Caco-2 (cell line): ENCODE measurements around the gene NONO. TPM values are rescaled to one million over a fixed set of nuclear protein-coding genes. Genes with fewer than 3 reads are reported as not detected.
"Not testable (repeated sequence)": the region's sequence is repeated elsewhere in the genome, so short reads cannot be mapped to it uniquely, and the experiment has no call there.

ENCODE experiments used
- BruUV-seq: library from RNA; stranded (reverse); fragments of 400-500 nt; replicated peaks from 2 replicates; lab custom pipeline; 2021; lab: Mats Ljungman, UMichigan
- CTCF ChIA-PET: fragments of 300-600 bp; sonication (Branson Sonifier 250); formaldehyde crosslinking; loops from one replicate; lab custom pipeline; 2022; ENCODE audit warnings: antibody characterized with exemption; lab: Charles Lee
- POLR2A ChIA-PET: fragments of 300-600 bp; sonication (Branson Sonifier 250); formaldehyde crosslinking; loops from one replicate; lab custom pipeline; 2022; ENCODE audit warnings: antibody characterized with exemption; lab: Charles Lee
- DNase-seq, 2 experiments: peaks; one replicate each; pipeline versions ENCODE4 v3.0.0 to v3.0.0-alpha.2; 2020 to 2022
- H3K27me3 ChIP-seq: replicated peaks from 2 replicates; pipeline ENCODE4 v1.6.0; 2011; ENCODE audit warnings: low read length; ENCODE audit not compliant: control insufficient read depth, insufficient read depth
- H3K36me3 ChIP-seq: 2 replicates; pipeline ENCODE4 v1.5.1; 2011; ENCODE audit warnings: low read length; ENCODE audit not compliant: control insufficient read depth, insufficient read depth
- H3K4me1 ChIP-seq: fragments of 250-450 bp; sonication (Bioruptor Pico); 2 replicates; pipeline ENCODE4 v1.5.1; 2020; ENCODE audit warnings: mild to moderate bottlenecking
- H3K4me3 ChIP-seq: 2 replicates; pipeline ENCODE4 v1.5.1; 2011; ENCODE audit warnings: low read depth, mild to moderate bottlenecking, control low read depth, low read length
- H3K9me3 ChIP-seq: fragments of 250-450 bp; sonication (Bioruptor Pico); 2 replicates; pipeline ENCODE4 v1.5.1; 2020; ENCODE audit warnings: mild to moderate bottlenecking, moderate library complexity
- H3K27ac Mint-ChIP-seq: one replicate; pipeline ENCODE4 v1.8.0; 2022; ENCODE audit warnings: mixed read lengths; ENCODE audit not compliant: unreplicated experiment
- H3K27me3 Mint-ChIP-seq: one replicate; pipeline ENCODE4 v1.8.0; 2022; ENCODE audit warnings: mixed read lengths; ENCODE audit not compliant: insufficient read depth, unreplicated experiment
- H3K36me3 Mint-ChIP-seq: one replicate; pipeline ENCODE4 v1.8.0; 2022; ENCODE audit warnings: mild to moderate bottlenecking, mixed read lengths; ENCODE audit not compliant: insufficient read depth, unreplicated experiment
- H3K4me1 Mint-ChIP-seq: one replicate; pipeline ENCODE4 v1.8.0; 2022; ENCODE audit warnings: low read depth, mixed read lengths; ENCODE audit not compliant: unreplicated experiment
- H3K4me3 Mint-ChIP-seq: one replicate; pipeline ENCODE4 v1.8.0; 2022; ENCODE audit warnings: mild to moderate bottlenecking, moderate library complexity, mixed read lengths; ENCODE audit not compliant: unreplicated experiment
- H3K9me3 Mint-ChIP-seq: one replicate; pipeline ENCODE4 v1.8.0; 2022; ENCODE audit warnings: mixed read lengths; ENCODE audit not compliant: unreplicated experiment
- intact Hi-C: fragments of 100-400 bp; cut with micrococcal nuclease; formaldehyde crosslinking; loops from one replicate; pipeline ENCODE4 v1.10.0; 2022; ENCODE audit not compliant: unreplicated experiment
- total RNA-seq: library from RNA; stranded (reverse); gene quantifications from 2 replicates; pipeline ENCODE4 v1.2.3, GENCODE V29; 2022
- TF ChIP-seq, protein P1 (sequence below), 2 experiments: fragments of 200-600 bp in 1 of 2; IDR thresholded peaks; 1 replicate in 1 of 2; 2 replicates in 1 of 2; pipeline versions ENCODE4 v1.5.1 to v1.8.0; 2011 to 2022; ENCODE audit warnings: antibody characterized with exemption in 1 of 2, control low read depth in 1 of 2, inconsistent platforms in 1 of 2, low read depth in 1 of 2, low read length in 1 of 2, mild to moderate bottlenecking in 1 of 2, moderate library complexity in 1 of 2; ENCODE audit not compliant: insufficient read depth in 1 of 2, severe bottlenecking in 1 of 2, unreplicated experiment in 1 of 2

Gene NONO
- total RNA-seq, 1 experiment from 2014 or later: 477 TPM

DNA sequence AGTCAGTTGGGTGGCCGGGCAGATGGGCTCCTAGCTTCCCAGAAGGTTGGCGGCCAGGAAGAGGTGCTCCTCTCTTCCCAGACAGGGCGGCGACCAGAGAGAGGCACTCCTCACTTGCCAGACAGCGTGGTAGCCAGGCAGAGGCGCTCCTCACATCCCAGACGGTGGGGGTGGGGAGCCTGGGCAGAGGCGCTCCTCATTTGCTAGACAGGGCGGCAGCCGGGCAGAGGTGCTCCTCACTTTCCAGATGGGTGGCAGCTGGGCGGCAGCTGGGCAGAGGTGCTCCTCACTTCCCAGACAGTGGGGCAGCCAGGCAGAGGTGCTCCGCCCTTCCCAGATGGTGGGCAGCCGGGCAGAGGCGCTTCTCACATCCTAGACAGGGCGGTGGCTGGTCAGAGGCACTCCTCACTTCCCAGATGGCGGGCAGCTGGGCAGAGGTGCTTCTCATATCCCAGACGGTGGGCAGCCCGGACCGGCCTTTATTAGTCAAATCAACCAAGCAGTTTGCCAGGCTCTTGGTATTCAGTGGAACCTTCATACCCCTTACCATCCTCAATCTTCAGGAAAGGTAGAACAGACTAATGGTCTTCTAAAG is 13.5 kb upstream of the NONO start:
- DNase-seq: no peak
- peaks cover 5% of the 10 kb centered on the region for H3K36me3 Mint-ChIP-seq
- H3K4me1 Mint-ChIP-seq: no peaks in the 10 kb centered on the region
- ChIA-PET POLR2A (no interaction called here), CTCF (interaction anchor here (0.6 kb wide), 1 partner anchor 78 kb away, joined by 3 read pairs; no protein-coding TSS in a partner anchor)
- H3K27me3 Mint-ChIP-seq: no peaks in the 10 kb centered on the region
- intact Hi-C loops: no loop called here
- no peak overlapping the region for H3K4me3 Mint-ChIP-seq
- peaks cover 16% of the 10 kb centered on the region for H3K9me3 Mint-ChIP-seq
- H3K9me3 ChIP-seq: no peaks in the 10 kb centered on the region
- no TSS peak for BruUV-seq
- H3K4me1 ChIP-seq: no peaks in the 10 kb centered on the region
- TF ChIP-seq, protein P1, sequence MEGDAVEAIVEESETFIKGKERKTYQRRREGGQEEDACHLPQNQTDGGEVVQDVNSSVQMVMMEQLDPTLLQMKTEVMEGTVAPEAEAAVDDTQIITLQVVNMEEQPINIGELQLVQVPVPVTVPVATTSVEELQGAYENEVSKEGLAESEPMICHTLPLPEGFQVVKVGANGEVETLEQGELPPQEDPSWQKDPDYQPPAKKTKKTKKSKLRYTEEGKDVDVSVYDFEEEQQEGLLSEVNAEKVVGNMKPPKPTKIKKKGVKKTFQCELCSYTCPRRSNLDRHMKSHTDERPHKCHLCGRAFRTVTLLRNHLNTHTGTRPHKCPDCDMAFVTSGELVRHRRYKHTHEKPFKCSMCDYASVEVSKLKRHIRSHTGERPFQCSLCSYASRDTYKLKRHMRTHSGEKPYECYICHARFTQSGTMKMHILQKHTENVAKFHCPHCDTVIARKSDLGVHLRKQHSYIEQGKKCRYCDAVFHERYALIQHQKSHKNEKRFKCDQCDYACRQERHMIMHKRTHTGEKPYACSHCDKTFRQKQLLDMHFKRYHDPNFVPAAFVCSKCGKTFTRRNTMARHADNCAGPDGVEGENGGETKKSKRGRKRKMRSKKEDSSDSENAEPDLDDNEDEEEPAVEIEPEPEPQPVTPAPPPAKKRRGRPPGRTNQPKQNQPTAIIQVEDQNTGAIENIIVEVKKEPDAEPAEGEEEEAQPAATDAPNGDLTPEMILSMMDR (IDR thresholded peaks at IDR 0.05; ENCODE audit: insufficient read depth in 1 of 2, low read depth in 1 of 2, low read length in 1 of 2, severe bottlenecking in 1 of 2, unreplicated experiment in 1 of 2): no peak
- H3K27me3 ChIP-seq: no peaks in the 10 kb centered on the region
- no peaks in the 10 kb centered on the region for H3K36me3 ChIP-seq
- H3K4me3 ChIP-seq: no peak overlapping the region
- H3K27ac Mint-ChIP-seq: no peak overlapping the region

DNA sequence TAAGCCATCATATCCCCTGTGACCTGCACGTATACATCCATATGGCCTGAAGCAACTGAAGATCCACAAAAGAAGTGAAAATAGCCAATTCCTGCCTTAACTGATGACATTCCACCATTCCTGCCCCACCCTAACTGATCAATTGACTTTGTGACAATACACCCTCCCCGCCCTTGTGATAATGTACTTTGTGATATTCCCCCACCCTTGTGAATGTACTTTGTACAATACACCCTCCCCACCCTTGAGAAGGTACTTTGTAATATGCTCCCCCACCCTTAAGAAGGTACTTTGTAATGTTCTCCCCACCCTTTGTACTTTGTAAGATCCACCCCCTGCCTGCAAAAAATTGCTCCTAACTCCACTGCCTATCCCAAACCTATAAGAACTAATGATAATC is 11.1 kb upstream of the NONO start:
- CTCF ChIA-PET, H3K4me3 Mint-ChIP-seq, intact Hi-C loops, H3K36me3 Mint-ChIP-seq, POLR2A ChIA-PET, BruUV-seq, H3K27ac Mint-ChIP-seq, H3K4me1 Mint-ChIP-seq, DNase-seq, H3K9me3 ChIP-seq, H3K27me3 ChIP-seq, H3K4me1 ChIP-seq, H3K27me3 Mint-ChIP-seq, H3K36me3 ChIP-seq, H3K4me3 ChIP-seq: not testable (repeated sequence)
- H3K9me3 Mint-ChIP-seq: peaks cover 16% of the 10 kb centered on the region

DNA sequence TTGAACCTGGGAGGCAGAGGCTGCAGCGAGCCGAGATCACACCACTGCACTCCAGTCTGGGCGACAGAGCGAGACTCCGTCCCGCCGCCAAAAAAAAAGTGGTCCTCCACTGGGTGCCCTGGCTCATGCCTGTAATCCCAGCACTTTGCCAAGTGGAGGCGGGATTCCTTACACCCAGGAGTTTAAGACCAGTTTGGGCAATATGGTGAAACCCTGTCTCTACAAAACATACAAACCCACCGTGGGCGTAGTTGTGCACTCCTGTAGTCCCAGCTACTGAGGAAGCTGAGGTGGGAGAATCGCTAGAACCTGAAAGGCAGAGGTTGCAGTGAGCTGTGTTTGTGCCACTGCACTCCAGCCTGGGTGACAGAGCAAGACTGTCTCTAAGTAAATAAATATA is 2.1 kb upstream of the NONO start:
- Mint-ChIP-seq H3K9me3 (peaks cover 12% of the 10 kb centered on the region), H3K36me3 (peaks cover 26% of the 10 kb centered on the region)
- H3K4me1 ChIP-seq, H3K9me3 ChIP-seq, DNase-seq, H3K4me3 ChIP-seq, H3K4me1 Mint-ChIP-seq, H3K36me3 ChIP-seq, POLR2A ChIA-PET, BruUV-seq, H3K27me3 ChIP-seq, H3K27ac Mint-ChIP-seq, H3K27me3 Mint-ChIP-seq, CTCF ChIA-PET, H3K4me3 Mint-ChIP-seq: not testable (repeated sequence)
- intact Hi-C loops: loop anchor here (10.0 kb wide), 1 partner anchor 66 kb away; no protein-coding TSS in a partner anchor
